SH-SY5Y (cell line): ENCODE results near the gene EIF2AK3.

Source experiments
- GATA2 ChIP-seq: IDR thresholded peaks from 2 replicates; pipeline ENCODE4 v1.6.1; 2011; ENCODE audit warnings: mild to moderate bottlenecking, low read depth, low read length
- GATA3 ChIP-seq: IDR thresholded peaks from 2 replicates; pipeline ENCODE4 v1.6.1; 2011; ENCODE audit warnings: low read depth, mild to moderate bottlenecking, low read length, moderate library complexity

DNA sequence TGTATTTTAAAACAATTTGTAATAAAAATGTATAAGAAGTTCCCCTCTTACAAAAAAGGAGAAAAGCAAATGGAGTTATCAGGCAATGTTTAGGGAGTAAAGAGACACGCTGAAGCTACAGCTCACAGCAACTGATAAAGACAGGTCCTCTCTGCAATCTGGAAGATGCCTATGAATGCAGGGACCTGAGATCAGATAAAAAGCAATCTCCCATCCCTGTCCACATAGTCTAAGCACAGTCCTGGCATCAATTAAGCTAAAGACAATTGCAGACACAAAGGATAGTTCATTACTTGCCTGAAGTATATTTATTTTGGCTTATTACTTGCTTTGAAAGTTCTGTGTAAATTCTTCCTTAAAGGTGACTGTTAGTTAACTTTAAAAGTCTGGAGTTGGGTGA lies 5.0 kb downstream of the EIF2AK3 start:
- TF ChIP-seq GATA3 (peak; percentile 62), GATA2 (peak; percentile 70)
